ENCODE data around the gene NEUROD1. TPM values are rescaled to one million over a fixed set of nuclear protein-coding genes. Genes with fewer than 3 reads are reported as not detected.

The NEUROD1 gene
- total RNA-seq, 2 experiments from 2014 or later = not detected

GRCh38 chr2:181655519-181655918 lies 24.8 kb downstream of the NEUROD1 start:
- H3K4me2 ChIP-seq (ENCODE audit: low read length) = no peak overlapping the region

GRCh38 chr2:181649436-181649979 lies 30.8 kb downstream of the NEUROD1 start:
- Histone ChIP-seq H3K4me2 (ENCODE audit: low read length) (no peak overlapping the region), H3K9me2 (ENCODE audit: insufficient read depth, low read length) (no peaks in the 10 kb centered on the region), H3K4me3 (ENCODE audit: low read depth, low read length, poor library complexity, severe bottlenecking) (no peak overlapping the region), H3K36me3 (ENCODE audit: insufficient read depth, low read length) (no peaks in the 10 kb centered on the region), H3K4me1 (ENCODE audit: insufficient read depth, low read length, poor library complexity, severe bottlenecking) (no peaks in the 10 kb centered on the region), H3K9me3 (ENCODE audit: low read length) (no peaks in the 10 kb centered on the region), H3K27ac (ENCODE audit: low read depth, low read length, poor library complexity, severe bottlenecking) (no peak overlapping the region), H4K20me1 (ENCODE audit: insufficient read depth, low read length) (no peaks in the 10 kb centered on the region), H3K79me2 (ENCODE audit: insufficient read depth, low read depth, low read length) (no peaks in the 10 kb centered on the region), H2AFZ (ENCODE audit: low read length) (no peak overlapping the region)
- no peak for DNase-seq (ENCODE audit: low spot score)
- CTCF ChIA-PET (ENCODE audit: unreplicated experiment) = no interaction called here
- intact Hi-C loops (cut with micrococcal nuclease; ENCODE audit: unreplicated experiment) = no loop called here
- POLR2A ChIA-PET = interaction anchor here (0.5 to 1.6 kb wide), 4 partner anchors 9 to 183 kb away, joined by 3 to 7 read pairs (median 4); no protein-coding TSS in a partner anchor
- BruUV-seq (replicated peaks) = no TSS peak
- TF ChIP-seq EZH2phosphoT487 (IDR thresholded peaks at IDR 0.05; ENCODE audit: borderline replicate concordance, low read depth, low read length) = no peak

More at GRCh38 chr2:181655519-181655918, 24.8 kb downstream of the NEUROD1 start:
- Histone ChIP-seq H2AFZ (ENCODE audit: low read length) (no peak overlapping the region), H3K79me2 (ENCODE audit: insufficient read depth, low read depth, low read length) (no peaks in the 10 kb centered on the region), H3K36me3 (ENCODE audit: insufficient read depth, low read length) (no peaks in the 10 kb centered on the region), H3K27ac (ENCODE audit: low read depth, low read length, poor library complexity, severe bottlenecking) (no peak overlapping the region), H3K9me2 (ENCODE audit: insufficient read depth, low read length) (no peaks in the 10 kb centered on the region), H3K4me1 (ENCODE audit: insufficient read depth, low read length, poor library complexity, severe bottlenecking) (no peaks in the 10 kb centered on the region), H3K9me3 (ENCODE audit: low read length) (no peaks in the 10 kb centered on the region), H3K4me3 (ENCODE audit: low read depth, low read length, poor library complexity, severe bottlenecking) (no peak overlapping the region), H4K20me1 (ENCODE audit: insufficient read depth, low read length) (no peaks in the 10 kb centered on the region)
- intact Hi-C loops (cut with micrococcal nuclease; ENCODE audit: unreplicated experiment) = no loop called here
- no peak for TF ChIP-seq EZH2phosphoT487 (IDR thresholded peaks at IDR 0.05; ENCODE audit: borderline replicate concordance, low read depth, low read length)
- TF ChIP-seq CTCF (conservative IDR thresholded peaks at IDR 0.05; ENCODE audit: low read length) = no peak
- ChIA-PET POLR2A (interaction anchor here (0.9 kb wide), 1 partner anchor 93 kb away, joined by 3 read pairs; no protein-coding TSS in a partner anchor), CTCF (ENCODE audit: unreplicated experiment) (no interaction called here)
- BruUV-seq (replicated peaks) = no TSS peak
- DNase-seq (ENCODE audit: low spot score) = no peak

- no peak overlapping the region for H3K27ac ChIP-seq (ENCODE audit: low read depth, low read length, poor library complexity, severe bottlenecking)
- H4K20me1 ChIP-seq (ENCODE audit: insufficient read depth, low read length) = no peaks in the 10 kb centered on the region
- DNase-seq (ENCODE audit: low spot score) = no peak
- H2AFZ ChIP-seq (ENCODE audit: low read length) = no peak overlapping the region
- no peak overlapping the region for H3K4me3 ChIP-seq (ENCODE audit: low read depth, low read length, poor library complexity, severe bottlenecking)
- ChIA-PET CTCF (ENCODE audit: unreplicated experiment) (no interaction called here), POLR2A (interaction anchor here (0.5 to 1.6 kb wide), 4 partner anchors 10 to 141 kb away, joined by 3 to 7 read pairs (median 4); no protein-coding TSS in a partner anchor)
- H3K79me2 ChIP-seq (ENCODE audit: insufficient read depth, low read depth, low read length) = no peaks in the 10 kb centered on the region
- no peaks in the 10 kb centered on the region for H3K9me2 ChIP-seq (ENCODE audit: insufficient read depth, low read length)
- no peak for TF ChIP-seq EZH2phosphoT487 (IDR thresholded peaks at IDR 0.05; ENCODE audit: borderline replicate concordance, low read depth, low read length)
- TF ChIP-seq CTCF (conservative IDR thresholded peaks at IDR 0.05; ENCODE audit: low read length) = no peak
- no peaks in the 10 kb centered on the region for H3K36me3 ChIP-seq (ENCODE audit: insufficient read depth, low read length)
- H3K4me1 ChIP-seq (ENCODE audit: insufficient read depth, low read length, poor library complexity, severe bottlenecking) = no peaks in the 10 kb centered on the region
- no peaks in the 10 kb centered on the region for H3K9me3 ChIP-seq (ENCODE audit: low read length)
- BruUV-seq (replicated peaks) = no TSS peak
- no peak overlapping the region for H3K4me2 ChIP-seq (ENCODE audit: low read length)
- intact Hi-C loops (cut with micrococcal nuclease; ENCODE audit: unreplicated experiment) = no loop called here
These were observed 31.7 kb downstream of the NEUROD1 start for GRCh38 chr2:181648478-181649155.

All from OCI-LY7 (cell line).